ENCODE results near the gene CCDC175.

Gene CCDC175

DNA sequence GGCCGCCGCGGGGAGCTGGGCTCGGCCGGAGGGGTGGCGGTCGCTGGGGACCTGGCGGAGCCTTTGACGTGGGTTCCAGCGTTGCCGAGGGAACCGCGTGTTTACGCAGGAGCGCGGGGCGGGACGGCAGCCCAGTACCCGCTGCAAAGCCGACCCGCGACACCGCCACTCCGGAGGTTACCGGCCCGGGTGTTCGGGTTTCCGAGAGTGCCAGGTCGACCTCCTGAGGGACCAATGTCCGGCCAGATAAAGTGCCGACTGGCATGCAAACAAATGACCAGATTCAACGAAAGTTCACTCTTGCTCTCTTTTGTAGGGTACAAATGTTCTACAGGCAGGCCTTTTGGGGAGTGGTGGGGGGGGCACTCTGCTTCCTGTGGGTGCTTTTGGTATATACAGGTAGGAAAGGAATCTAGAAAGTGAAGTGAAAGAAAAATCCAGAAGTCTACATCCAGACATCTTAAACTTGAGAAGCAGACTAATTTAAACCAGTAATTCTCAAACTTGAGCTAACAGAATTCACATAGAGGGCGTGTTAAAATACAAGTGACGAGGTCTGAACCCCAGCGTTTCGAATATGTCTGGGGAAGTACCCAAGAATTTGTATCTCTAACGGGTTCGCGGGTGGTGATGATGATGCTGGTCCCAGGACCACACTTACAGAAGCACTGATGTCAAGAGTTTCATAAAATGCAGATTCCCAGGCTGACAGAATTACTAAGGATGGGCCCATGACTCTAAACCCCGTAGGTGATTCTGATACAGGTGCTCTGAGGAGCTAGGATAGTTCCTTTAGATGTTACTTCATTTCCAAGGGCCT lies 111.1 kb downstream of the CCDC175 start, which contains the start of gene GPR135:
Gene GPR135 (minus strand): TSS at position 65 of the 820 bp plus-strand sequence. CDS start 154 bp downstream, outside the sequence.
- no peak for DNase-seq (ENCODE audit: low read depth)
- TF ChIP-seq, protein P1, sequence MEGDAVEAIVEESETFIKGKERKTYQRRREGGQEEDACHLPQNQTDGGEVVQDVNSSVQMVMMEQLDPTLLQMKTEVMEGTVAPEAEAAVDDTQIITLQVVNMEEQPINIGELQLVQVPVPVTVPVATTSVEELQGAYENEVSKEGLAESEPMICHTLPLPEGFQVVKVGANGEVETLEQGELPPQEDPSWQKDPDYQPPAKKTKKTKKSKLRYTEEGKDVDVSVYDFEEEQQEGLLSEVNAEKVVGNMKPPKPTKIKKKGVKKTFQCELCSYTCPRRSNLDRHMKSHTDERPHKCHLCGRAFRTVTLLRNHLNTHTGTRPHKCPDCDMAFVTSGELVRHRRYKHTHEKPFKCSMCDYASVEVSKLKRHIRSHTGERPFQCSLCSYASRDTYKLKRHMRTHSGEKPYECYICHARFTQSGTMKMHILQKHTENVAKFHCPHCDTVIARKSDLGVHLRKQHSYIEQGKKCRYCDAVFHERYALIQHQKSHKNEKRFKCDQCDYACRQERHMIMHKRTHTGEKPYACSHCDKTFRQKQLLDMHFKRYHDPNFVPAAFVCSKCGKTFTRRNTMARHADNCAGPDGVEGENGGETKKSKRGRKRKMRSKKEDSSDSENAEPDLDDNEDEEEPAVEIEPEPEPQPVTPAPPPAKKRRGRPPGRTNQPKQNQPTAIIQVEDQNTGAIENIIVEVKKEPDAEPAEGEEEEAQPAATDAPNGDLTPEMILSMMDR (IDR thresholded peaks at IDR 0.05; ENCODE audit: low read depth, low read length): no peak
- H3K4me3 ChIP-seq (ENCODE audit: low read depth, low read length): no peak within 1 kb of the TSS

DNA sequence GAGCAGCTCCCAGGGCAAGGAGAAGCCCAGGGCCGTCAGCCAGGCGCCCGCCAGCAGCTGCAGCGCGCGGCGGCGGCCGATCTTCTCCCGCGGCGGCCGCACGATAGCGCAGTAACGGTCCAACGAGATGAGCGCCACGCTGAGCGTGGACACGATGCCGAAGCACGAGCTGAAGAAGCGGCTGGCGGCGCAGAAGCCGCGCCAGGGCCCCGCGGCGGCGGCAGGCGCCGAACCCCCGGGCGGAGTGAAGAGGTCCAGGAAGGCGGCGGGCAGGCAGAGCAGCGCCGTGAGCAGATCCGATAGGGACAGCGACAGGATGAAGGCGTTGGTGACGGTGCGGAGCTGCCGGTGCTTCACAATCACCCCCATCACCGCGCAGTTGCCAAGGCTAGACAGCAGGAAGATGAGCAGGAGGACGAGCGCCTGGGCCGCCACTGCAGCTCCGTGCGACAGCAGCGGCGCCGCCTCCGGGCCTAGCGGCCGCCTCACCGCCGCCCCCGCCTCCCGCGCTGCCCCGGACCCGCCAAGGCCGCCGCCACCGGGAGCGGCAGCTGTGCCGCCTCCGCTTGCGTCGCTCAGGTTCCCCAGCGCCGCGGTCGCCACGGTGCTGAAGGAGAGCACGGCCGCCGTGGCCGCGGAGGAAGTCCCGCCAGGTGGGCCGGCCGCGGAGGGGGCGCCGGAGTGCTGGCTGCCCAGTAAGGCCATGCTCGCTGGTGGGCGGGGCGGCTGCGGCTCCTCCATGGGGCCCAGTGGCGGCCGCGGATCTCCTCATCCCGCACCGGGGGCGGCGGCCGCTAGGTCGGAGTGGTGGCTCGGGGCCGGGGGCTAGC lies 111.9 kb downstream of the CCDC175 start:
- TF ChIP-seq POLR2A (IDR thresholded peaks at IDR 0.05; ENCODE audit: extremely low read depth, insufficient read length) (no peak), MYC (IDR thresholded peaks at IDR 0.05; ENCODE audit: low read depth, low read length) (no peak)
- TF ChIP-seq, protein P2, sequence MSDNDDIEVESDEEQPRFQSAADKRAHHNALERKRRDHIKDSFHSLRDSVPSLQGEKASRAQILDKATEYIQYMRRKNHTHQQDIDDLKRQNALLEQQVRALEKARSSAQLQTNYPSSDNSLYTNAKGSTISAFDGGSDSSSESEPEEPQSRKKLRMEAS (IDR thresholded peaks at IDR 0.05; ENCODE audit: low read depth, low read length): no peak
- DNase-seq (ENCODE audit: low read depth): no peak
- no peak overlapping the region for H3K4me3 ChIP-seq (ENCODE audit: low read depth, low read length)

DNA sequence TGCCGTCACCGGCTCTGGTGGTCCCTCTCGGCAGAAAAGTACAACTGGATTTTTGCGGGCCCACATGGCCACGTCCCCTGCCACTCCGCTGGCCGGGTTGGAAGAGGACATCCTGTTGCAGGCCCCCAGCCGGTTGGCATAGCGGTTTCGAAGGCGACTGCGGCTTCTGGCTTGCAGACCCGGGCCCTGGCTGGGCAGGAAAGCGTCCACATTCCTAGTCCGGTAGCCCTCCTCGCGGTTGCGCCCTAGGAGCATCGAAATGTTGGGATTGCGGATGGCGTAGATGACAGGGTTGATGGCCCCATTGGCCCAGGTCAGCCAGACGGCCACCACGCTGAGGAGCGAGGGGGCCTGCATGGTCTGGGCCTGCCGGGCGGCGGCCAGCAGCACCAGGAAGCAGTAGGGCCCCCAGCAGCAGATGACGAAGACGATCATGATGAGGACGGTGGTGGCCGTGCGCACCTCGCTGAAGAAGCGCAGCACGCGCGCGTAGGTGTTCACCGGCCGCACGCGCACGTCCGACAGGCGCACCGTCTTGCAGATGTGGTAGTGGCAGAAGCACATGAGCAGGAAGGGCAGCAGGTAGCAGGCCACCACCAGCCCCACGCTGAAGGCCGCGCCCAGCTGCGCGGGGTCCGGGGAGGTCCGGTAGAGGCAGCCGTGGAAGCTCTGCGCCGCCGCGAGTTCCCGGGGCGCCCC lies 112.7 kb downstream of the CCDC175 start:
- TF ChIP-seq POLR2A (IDR thresholded peaks at IDR 0.05; ENCODE audit: extremely low read depth, insufficient read length): no peak
- TF ChIP-seq MYC (IDR thresholded peaks at IDR 0.05; ENCODE audit: low read depth, low read length): no peak

DNA sequence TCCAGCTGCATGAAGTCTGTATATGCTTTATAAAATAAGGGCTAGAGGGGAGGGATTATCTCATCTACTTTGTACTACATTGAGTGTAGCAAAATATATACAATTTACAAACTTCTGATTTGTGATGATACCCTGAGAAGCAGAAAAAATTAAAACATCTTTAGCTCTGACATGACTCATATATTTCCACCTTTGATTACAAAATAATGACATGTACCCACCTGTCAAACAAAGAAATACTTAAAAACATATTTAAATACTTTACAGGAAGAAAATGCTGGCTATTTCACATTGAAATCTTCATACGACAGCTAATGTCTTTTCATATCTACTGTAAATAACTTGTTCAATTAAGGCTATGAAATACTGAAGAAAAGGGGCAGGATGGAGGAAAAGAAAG lies 114.7 kb downstream of the CCDC175 start:
- no peak overlapping the region for H3K4me3 ChIP-seq (ENCODE audit: low read depth, low read length)
- TF ChIP-seq, protein P1 (IDR thresholded peaks at IDR 0.05; ENCODE audit: low read depth, low read length): no peak
- TF ChIP-seq MYC (IDR thresholded peaks at IDR 0.05; ENCODE audit: low read depth, low read length) (no peak), POLR2A (IDR thresholded peaks at IDR 0.05; ENCODE audit: extremely low read depth, insufficient read length) (no peak)
- TF ChIP-seq, protein P2 (IDR thresholded peaks at IDR 0.05; ENCODE audit: low read depth, low read length): no peak
- no peak for DNase-seq (ENCODE audit: low read depth)

More for the DNA sequence above, 112.7 kb downstream of the CCDC175 start:
- H3K4me3 ChIP-seq (ENCODE audit: low read depth, low read length): no peak overlapping the region
- DNase-seq (ENCODE audit: low read depth): no peak

DNA sequence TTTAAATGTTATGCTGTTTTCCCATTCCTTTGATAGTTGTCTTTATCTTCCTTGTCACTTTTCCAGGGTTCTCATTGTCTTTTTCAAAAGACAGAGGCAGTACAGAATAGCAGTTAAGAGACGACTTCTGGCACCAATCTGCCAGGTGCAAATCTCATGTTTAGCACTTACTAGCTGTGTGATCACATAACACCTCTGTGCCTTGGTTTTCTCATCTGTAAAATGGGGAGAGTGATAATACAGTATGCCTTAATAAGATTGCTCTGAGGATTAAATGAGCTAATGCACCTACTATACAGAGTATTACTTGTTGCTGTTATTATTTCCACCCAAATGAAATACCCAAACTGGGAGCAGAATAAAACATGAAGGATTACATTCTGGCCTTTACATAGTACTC lies 116.2 kb downstream of the CCDC175 start:
- TF ChIP-seq MYC (IDR thresholded peaks at IDR 0.05; ENCODE audit: low read depth, low read length) (no peak), POLR2A (IDR thresholded peaks at IDR 0.05; ENCODE audit: extremely low read depth, insufficient read length) (no peak)
- TF ChIP-seq, protein P2 (IDR thresholded peaks at IDR 0.05; ENCODE audit: low read depth, low read length): no peak
- TF ChIP-seq, protein P1 (IDR thresholded peaks at IDR 0.05; ENCODE audit: low read depth, low read length): no peak
- no peak for DNase-seq (ENCODE audit: low read depth)

DNA sequence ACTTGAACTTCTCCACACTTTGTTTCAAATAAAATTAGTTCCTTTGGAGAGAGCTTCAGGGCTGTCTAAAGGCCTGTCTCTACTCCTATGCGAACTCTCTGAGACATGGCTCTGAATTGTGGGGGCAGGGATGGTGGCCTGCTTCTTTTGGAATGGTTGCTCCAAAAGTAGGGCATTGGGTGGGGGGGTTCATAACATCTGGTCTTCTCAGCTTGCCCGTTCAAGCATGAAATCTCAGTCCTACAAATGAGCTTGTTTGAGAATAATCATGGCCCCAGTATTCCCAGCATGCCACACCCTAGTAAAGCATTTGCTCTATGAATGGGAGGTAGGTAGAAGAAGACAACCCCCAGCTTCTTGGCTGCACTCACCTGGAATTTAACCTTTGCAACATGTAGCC lies 118.1 kb downstream of the CCDC175 start:
- H3K4me3 ChIP-seq (ENCODE audit: low read depth, low read length): no peak overlapping the region
- TF ChIP-seq MYC (IDR thresholded peaks at IDR 0.05; ENCODE audit: low read depth, low read length) (no peak), POLR2A (IDR thresholded peaks at IDR 0.05; ENCODE audit: extremely low read depth, insufficient read length) (no peak)
- TF ChIP-seq, protein P1 (IDR thresholded peaks at IDR 0.05; ENCODE audit: low read depth, low read length): no peak
- TF ChIP-seq, protein P2 (IDR thresholded peaks at IDR 0.05; ENCODE audit: low read depth, low read length): no peak
- DNase-seq (ENCODE audit: low read depth): no peak

More for the DNA sequence above, 116.2 kb downstream of the CCDC175 start:
- no peak overlapping the region for H3K4me3 ChIP-seq (ENCODE audit: low read depth, low read length)
